PC-9 (cell line): ENCODE data around the gene UTRN. TPM values are rescaled to one million over a fixed set of nuclear protein-coding genes. Genes with fewer than 3 reads are reported as not detected.

ENCODE experiments used
- BruUV-seq: library from RNA; stranded (reverse); fragments of 400-500 nt; replicated peaks from 2 replicates; lab custom pipeline; 2021; lab: Mats Ljungman, UMichigan
- CTCF ChIA-PET: fragments of 300-600 bp; sonication (Branson Sonifier 250); formaldehyde crosslinking; loops from one replicate; lab custom pipeline; 2022; ENCODE audit warnings: antibody characterized with exemption; lab: Charles Lee
- POLR2A ChIA-PET: fragments of 300-600 bp; sonication (Branson Sonifier 250); formaldehyde crosslinking; loops from one replicate; lab custom pipeline; 2022; ENCODE audit warnings: antibody characterized with exemption; ENCODE audit not compliant: unreplicated experiment; lab: Charles Lee
- DNase-seq, 2 experiments: peaks; one replicate each; pipeline versions ENCODE4 v3.0.0 to v3.0.0-alpha.2; 2015 to 2022; ENCODE audit warnings: mixed read lengths in 1 of 2
- H2AFZ ChIP-seq: fragments of 200-600 bp; sonication (generic); 2 replicates; pipeline ENCODE4 v1.8.1; 2017; ENCODE audit warnings: antibody characterized with exemption
- H3F3A ChIP-seq: fragments of 200-600 bp; sonication (generic); 2 replicates; pipeline ENCODE4 v1.8.1; 2017; ENCODE audit warnings: antibody characterized with exemption, mild to moderate bottlenecking, low read depth; ENCODE audit not compliant: insufficient read depth
- H3K27ac ChIP-seq: fragments of 200-600 bp; sonication (generic); 2 replicates; pipeline ENCODE4 v1.6.1; 2016; ENCODE audit warnings: mixed run types
- H3K27me3 ChIP-seq: fragments of 200-600 bp; sonication (generic); 2 replicates; pipeline ENCODE4 v1.6.1; 2016; ENCODE audit warnings: low read depth, mixed run types; ENCODE audit not compliant: insufficient read depth
- H3K36me3 ChIP-seq: fragments of 200-600 bp; sonication (generic); 2 replicates; pipeline ENCODE4 v1.6.1; 2016; ENCODE audit warnings: low read depth, mixed run types
- H3K4me1 ChIP-seq: fragments of 200-600 bp; sonication (generic); replicated peaks from 2 replicates; pipeline ENCODE4 v1.6.1; 2016; ENCODE audit warnings: mixed run types; ENCODE audit not compliant: insufficient read depth
- H3K4me2 ChIP-seq: fragments of 200-600 bp; sonication (generic); 2 replicates; pipeline ENCODE4 v1.6.1; 2017; ENCODE audit warnings: mixed run types
- H3K4me3 ChIP-seq: fragments of 200-600 bp; sonication (generic); 2 replicates; pipeline ENCODE4 v1.6.1; 2016; ENCODE audit warnings: mixed run types
- H3K79me2 ChIP-seq: fragments of 200-600 bp; sonication (generic); 2 replicates; pipeline ENCODE4 v1.6.1; 2017; ENCODE audit warnings: low read depth, mixed run types
- H3K9me2 ChIP-seq: fragments of 200-600 bp; sonication (generic); 2 replicates; pipeline ENCODE4 v1.8.1; 2017; ENCODE audit warnings: mild to moderate bottlenecking; ENCODE audit not compliant: insufficient read depth
- H3K9me3 ChIP-seq: fragments of 200-600 bp; sonication (generic); 2 replicates; pipeline ENCODE4 v1.8.1; 2016; ENCODE audit warnings: low read depth; ENCODE audit not compliant: insufficient read depth
- H4K20me1 ChIP-seq: fragments of 200-600 bp; sonication (generic); 2 replicates; pipeline ENCODE4 v1.8.1; 2017; ENCODE audit not compliant: insufficient read depth
- EZH2 ChIP-seq: fragments of 200-600 bp; sonication (generic); IDR thresholded peaks from 2 replicates; pipeline ENCODE4 v1.8.0; 2017; ENCODE audit warnings: antibody characterized with exemption, low read depth
- intact Hi-C: fragments of 100-400 bp; cut with micrococcal nuclease; formaldehyde crosslinking; loops from one replicate; pipeline ENCODE4 v1.10.0; 2022; ENCODE audit not compliant: unreplicated experiment
- total RNA-seq: library from RNA; stranded (reverse); gene quantifications from 2 replicates; pipeline ENCODE4 v1.2.3, GENCODE V29; 2021
- TF ChIP-seq, protein P1 (sequence below): fragments of 200-600 bp; sonication (generic); conservative IDR thresholded peaks from 2 replicates; pipeline ENCODE4 v1.6.1; 2017; ENCODE audit warnings: mixed run types, antibody characterized with exemption, mild to moderate bottlenecking, moderate library complexity

Gene UTRN
- total RNA-seq, 1 experiment from 2014 or later = 125 TPM

GRCh38 chr6:144297511-144298100 is 12.5 kb downstream of the UTRN start:
- Histone ChIP-seq H4K20me1 (no peaks in the 10 kb centered on the region), H3K9me2 (no peaks in the 10 kb centered on the region), H3K9me3 (no peaks in the 10 kb centered on the region), H3K27me3 (no peaks in the 10 kb centered on the region), H3K27ac (no peak overlapping the region), H3K36me3 (peaks cover 21% of the 10 kb centered on the region; the same call in 1 of the 2 replicates), H3K4me3 (no peak overlapping the region), H3K4me2 (no peak overlapping the region), H3K4me1 (peaks cover 24% of the 10 kb centered on the region), H3F3A (peaks cover 12% of the 10 kb centered on the region), H3K79me2 (peaks cover 5% of the 10 kb centered on the region; the same call in 1 of the 2 replicates), H2AFZ (no peak overlapping the region)
- ChIA-PET CTCF (no interaction called here), POLR2A (no interaction called here)
- intact Hi-C loops = no loop called here
- TF ChIP-seq EZH2 = no peak
- TF ChIP-seq, protein P1, sequence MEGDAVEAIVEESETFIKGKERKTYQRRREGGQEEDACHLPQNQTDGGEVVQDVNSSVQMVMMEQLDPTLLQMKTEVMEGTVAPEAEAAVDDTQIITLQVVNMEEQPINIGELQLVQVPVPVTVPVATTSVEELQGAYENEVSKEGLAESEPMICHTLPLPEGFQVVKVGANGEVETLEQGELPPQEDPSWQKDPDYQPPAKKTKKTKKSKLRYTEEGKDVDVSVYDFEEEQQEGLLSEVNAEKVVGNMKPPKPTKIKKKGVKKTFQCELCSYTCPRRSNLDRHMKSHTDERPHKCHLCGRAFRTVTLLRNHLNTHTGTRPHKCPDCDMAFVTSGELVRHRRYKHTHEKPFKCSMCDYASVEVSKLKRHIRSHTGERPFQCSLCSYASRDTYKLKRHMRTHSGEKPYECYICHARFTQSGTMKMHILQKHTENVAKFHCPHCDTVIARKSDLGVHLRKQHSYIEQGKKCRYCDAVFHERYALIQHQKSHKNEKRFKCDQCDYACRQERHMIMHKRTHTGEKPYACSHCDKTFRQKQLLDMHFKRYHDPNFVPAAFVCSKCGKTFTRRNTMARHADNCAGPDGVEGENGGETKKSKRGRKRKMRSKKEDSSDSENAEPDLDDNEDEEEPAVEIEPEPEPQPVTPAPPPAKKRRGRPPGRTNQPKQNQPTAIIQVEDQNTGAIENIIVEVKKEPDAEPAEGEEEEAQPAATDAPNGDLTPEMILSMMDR = no peak
- no TSS peak for BruUV-seq
- DNase-seq = no peak

DNA sequence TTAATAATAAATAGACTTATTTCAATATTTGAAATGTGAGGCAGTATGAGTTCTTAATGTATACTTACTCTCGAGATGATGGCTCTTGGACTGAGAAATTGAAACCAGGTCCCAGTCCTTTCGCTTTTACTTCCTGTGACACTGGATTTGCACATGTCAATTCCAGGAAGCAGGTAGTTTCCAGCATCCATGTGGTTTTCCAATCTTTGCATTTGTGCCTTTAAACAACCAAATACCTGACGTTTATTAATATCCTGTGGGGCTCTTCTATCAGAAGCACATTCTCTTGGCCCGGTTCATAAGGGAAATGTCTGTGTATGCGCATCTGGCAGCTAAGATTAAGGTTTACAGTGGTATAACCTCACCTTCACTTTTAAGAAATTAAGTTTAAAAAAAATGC is 13.1 kb downstream of the UTRN start:
- H4K20me1 ChIP-seq = no peaks in the 10 kb centered on the region
- no TSS peak for BruUV-seq
- TF ChIP-seq EZH2 = no peak
- peaks cover 12% of the 10 kb centered on the region for H3F3A ChIP-seq
- no peaks in the 10 kb centered on the region for H3K9me3 ChIP-seq
- no peak overlapping the region for H3K4me3 ChIP-seq
- H3K9me2 ChIP-seq = no peaks in the 10 kb centered on the region
- no peak overlapping the region for H3K4me2 ChIP-seq
- H3K27ac ChIP-seq = no peak overlapping the region
- ChIA-PET CTCF (no interaction called here), POLR2A (no interaction called here)
- peaks cover 5% of the 10 kb centered on the region; the same call in 1 of the 2 replicates for H3K79me2 ChIP-seq
- peaks cover 18% of the 10 kb centered on the region for H3K4me1 ChIP-seq
- intact Hi-C loops = no loop called here
- no peaks in the 10 kb centered on the region for H3K27me3 ChIP-seq
- DNase-seq = no peak
- no peak overlapping the region for H2AFZ ChIP-seq
- peaks cover 21% of the 10 kb centered on the region; the same call in 1 of the 2 replicates for H3K36me3 ChIP-seq

- Histone ChIP-seq H3F3A (peaks cover 5% of the 10 kb centered on the region), H3K9me2 (no peaks in the 10 kb centered on the region), H3K79me2 (peaks cover 5% of the 10 kb centered on the region; the same call in 1 of the 2 replicates), H3K36me3 (peaks cover 18% of the 10 kb centered on the region; the same call in 1 of the 2 replicates), H4K20me1 (no peaks in the 10 kb centered on the region), H3K4me3 (no peak overlapping the region), H3K4me2 (no peak overlapping the region), H3K27me3 (no peaks in the 10 kb centered on the region), H3K27ac (no peak overlapping the region), H2AFZ (no peak overlapping the region), H3K9me3 (no peaks in the 10 kb centered on the region), H3K4me1 (peaks cover 11% of the 10 kb centered on the region)
- TF ChIP-seq, protein P1 = no peak
- no peak for TF ChIP-seq EZH2
- ChIA-PET POLR2A (no interaction called here), CTCF (no interaction called here)
- intact Hi-C loops = no loop called here
- no peak for DNase-seq
- BruUV-seq = no TSS peak
Observed at GRCh38 chr6:144298916-144299315, 13.8 kb downstream of the UTRN start.
